Neuronal stem cell (in vitro differentiated cells): ENCODE results near the gene ZNF324.

ENCODE experiments used
- DNase-seq: peaks from one replicate; pipeline ENCODE4 v3.0.0-alpha.2; 2013; ENCODE audit warnings: low spot score
- H2AFZ ChIP-seq: one replicate; pipeline ENCODE4 v1.6.1; 2013; ENCODE audit warnings: mild to moderate bottlenecking, low read length, inconsistent platforms
- H2AK5ac ChIP-seq: 2 replicates; pipeline ENCODE4 v1.6.1; 2013; ENCODE audit warnings: low read depth, mild to moderate bottlenecking, inconsistent platforms, low read length, moderate library complexity, mixed read lengths
- H2BK120ac ChIP-seq: 2 replicates; pipeline ENCODE4 v1.6.1; 2013; ENCODE audit warnings: low read depth, mild to moderate bottlenecking, inconsistent platforms, low read length, moderate library complexity, mixed read lengths
- H2BK12ac ChIP-seq: one replicate; pipeline ENCODE4 v1.6.1; 2013; ENCODE audit warnings: low read length, inconsistent platforms
- H2BK15ac ChIP-seq: 2 replicates; pipeline ENCODE4 v1.6.1; 2013; ENCODE audit warnings: mild to moderate bottlenecking, low read length, inconsistent platforms, mixed read lengths
- H2BK5ac ChIP-seq: one replicate; pipeline ENCODE4 v1.6.1; 2013; ENCODE audit warnings: inconsistent platforms, mild to moderate bottlenecking, low read length, moderate library complexity
- H3K14ac ChIP-seq: one replicate; pipeline ENCODE4 v1.6.1; 2013; ENCODE audit warnings: low read length, inconsistent platforms
- H3K18ac ChIP-seq: 2 replicates; pipeline ENCODE4 v1.6.1; 2013; ENCODE audit warnings: low read length, inconsistent platforms
- H3K23ac ChIP-seq: 2 replicates; pipeline ENCODE4 v1.6.1; 2013; ENCODE audit warnings: low read depth, mild to moderate bottlenecking, mixed read lengths, low read length, inconsistent platforms; ENCODE audit not compliant: poor library complexity
- H3K27ac ChIP-seq: replicated peaks from 3 replicates; pipeline ENCODE4 v1.5.1; 2013; ENCODE audit warnings: low read length, inconsistent platforms
- H3K27me3 ChIP-seq, 3 experiments: 2 replicates each; pipeline ENCODE4 v1.6.1; 2013; ENCODE audit warnings: low read length in 3 of 3, mild to moderate bottlenecking in 2 of 3, inconsistent platforms in 1 of 3, low read depth in 1 of 3, mixed read lengths in 1 of 3, moderate library complexity in 1 of 3; ENCODE audit not compliant: control insufficient read depth in 3 of 3, insufficient read depth in 3 of 3
- H3K36me3 ChIP-seq, 2 donors: replicated peaks in 1 of 2; 2 replicates each; pipeline ENCODE4 v1.6.1; 2013; ENCODE audit warnings: low read length in 2 of 2; ENCODE audit not compliant: control insufficient read depth in 2 of 2, insufficient read depth in 2 of 2
- H3K4ac ChIP-seq: 2 replicates; pipeline ENCODE4 v1.6.1; 2013; ENCODE audit warnings: inconsistent platforms, mild to moderate bottlenecking, low read length, moderate library complexity
- H3K4me1 ChIP-seq, 2 donors: 1 replicate in 1 of 2; 2 replicates in 1 of 2; pipeline ENCODE4 v1.6.1; 2013; ENCODE audit warnings: low read length in 2 of 2, low read depth in 1 of 2; ENCODE audit not compliant: control insufficient read depth in 2 of 2, insufficient read depth in 1 of 2
- H3K4me2 ChIP-seq: one replicate; pipeline ENCODE4 v1.6.1; 2013; ENCODE audit warnings: mild to moderate bottlenecking, low read length, inconsistent platforms; ENCODE audit not compliant: insufficient read depth, poor library complexity, severe bottlenecking
- H3K4me3 ChIP-seq, 2 donors: 2 replicates each; pipeline ENCODE4 v1.5.1; 2013; ENCODE audit warnings: low read length in 2 of 2, mild to moderate bottlenecking in 2 of 2, inconsistent platforms in 1 of 2, moderate library complexity in 1 of 2
- H3K79me1 ChIP-seq: one replicate; pipeline ENCODE4 v1.6.1; 2013; ENCODE audit warnings: low read depth, mild to moderate bottlenecking, inconsistent platforms, low read length, moderate library complexity
- H3K9ac ChIP-seq: one replicate; pipeline ENCODE4 v1.6.1; 2013; ENCODE audit warnings: mild to moderate bottlenecking, low read depth, low read length, inconsistent platforms; ENCODE audit not compliant: poor library complexity
- H3K9me3 ChIP-seq, 2 donors: replicated peaks in 1 of 2; 2 replicates each; pipeline versions ENCODE3 to v1.6.1; 2013; ENCODE audit warnings: low read length in 2 of 2, mild to moderate bottlenecking in 2 of 2, inconsistent platforms in 1 of 2, low read depth in 1 of 2, mixed read lengths in 1 of 2, moderate library complexity in 1 of 2; ENCODE audit not compliant: control insufficient read depth in 2 of 2, insufficient read depth in 1 of 2
- H4K8ac ChIP-seq: one replicate; pipeline ENCODE4 v1.6.1; 2013; ENCODE audit warnings: low read depth, mild to moderate bottlenecking, inconsistent platforms, low read length, moderate library complexity
- H4K91ac ChIP-seq: one replicate; pipeline ENCODE4 v1.6.1; 2013; ENCODE audit warnings: low read length, low read depth, mild to moderate bottlenecking, inconsistent platforms; ENCODE audit not compliant: poor library complexity
- WGBS, 2 donors: extraction: QIAGEN DNeasy Blood & Tissue Kit; methylation state at CpG; one replicate each; pipeline ENCODE4 v1.1.7; 2013; ENCODE audit warnings: missing lambda C conversion rate in 2 of 2, mixed read lengths in 1 of 2; ENCODE audit not compliant: insufficient read length in 2 of 2, insufficient replicate concordance in 1 of 2; ENCODE audit errors: extremely low coverage in 2 of 2; 5-methylcytosine and 5-hydroxymethylcytosine counted together

Gene ZNF324

GRCh38 chr19:58514564-58515022, 47.7 kb downstream of the ZNF324 start:
- H3K4me3 ChIP-seq: peak overlapping the region in 1 of 2 donors; percentile 74

GRCh38 chr19:58515259-58515658, 48.4 kb downstream of the ZNF324 start:
- H3K4ac ChIP-seq: no peak overlapping the region
- H4K91ac ChIP-seq: no peak overlapping the region
- H3K4me2 ChIP-seq: peak overlapping the region; percentile 11
- H2BK15ac ChIP-seq: no peak overlapping the region
- H3K27ac ChIP-seq: no peak overlapping the region
- no peaks in the 10 kb centered on the region for H3K27me3 ChIP-seq
- H3K14ac ChIP-seq: no peak overlapping the region
- H3K23ac ChIP-seq: no peak overlapping the region
- H2BK12ac ChIP-seq: no peak overlapping the region
- H2AFZ ChIP-seq: no peak overlapping the region
- no peak overlapping the region for H2AK5ac ChIP-seq
- peaks cover 14% of the 10 kb centered on the region for H3K79me1 ChIP-seq
- H2BK5ac ChIP-seq: no peak overlapping the region
- no peak overlapping the region for H3K9ac ChIP-seq
- H3K4me1 ChIP-seq: peaks cover 8 to 17% of the 10 kb centered on the region in 2 donors
- DNase-seq: no peak
- peaks cover 24 to 43% of the 10 kb centered on the region in 2 donors for H3K36me3 ChIP-seq
- H3K9me3 ChIP-seq: no peaks in the 10 kb centered on the region
- no peak overlapping the region for H2BK120ac ChIP-seq
- H3K4me3 ChIP-seq: no peak overlapping the region
- H3K18ac ChIP-seq: no peak overlapping the region
- WGBS, 2 donors: no CpG with 5 or more reads among the region's 2 CpGs
- no peak overlapping the region for H4K8ac ChIP-seq

More at GRCh38 chr19:58514564-58515022, 47.7 kb downstream of the ZNF324 start:
- Histone ChIP-seq H3K4me2 (peak overlapping the region; percentile 54), H3K9me3 (no peaks in the 10 kb centered on the region), H3K27me3 (no peaks in the 10 kb centered on the region), H2BK120ac (no peak overlapping the region), H3K27ac (no peak overlapping the region), H2BK12ac (no peak overlapping the region), H3K18ac (peak overlapping the region; percentile 80), H2BK15ac (no peak overlapping the region), H3K9ac (peak overlapping the region; percentile 86), H3K4me1 (peaks cover 8 to 17% of the 10 kb centered on the region in 2 donors), H3K14ac (no peak overlapping the region), H3K36me3 (peaks cover 24 to 45% of the 10 kb centered on the region in 2 donors), H3K4ac (no peak overlapping the region), H2AFZ (no peak overlapping the region), H3K23ac (no peak overlapping the region), H4K91ac (no peak overlapping the region), H3K79me1 (peaks cover 14% of the 10 kb centered on the region), H2BK5ac (peak overlapping the region; percentile 8), H4K8ac (peak overlapping the region; percentile 95), H2AK5ac (peak overlapping the region; percentile 49)
- WGBS, 2 donors: no CpG with 5 or more reads among the region's 3 CpGs
- no peak for DNase-seq

- Histone ChIP-seq H3K9ac (no peak overlapping the region), H4K91ac (no peak overlapping the region), H3K79me1 (peaks cover 14% of the 10 kb centered on the region), H2BK12ac (no peak overlapping the region), H2AFZ (no peak overlapping the region), H3K14ac (no peak overlapping the region), H2BK120ac (no peak overlapping the region), H3K4me1 (peaks cover 9 to 17% of the 10 kb centered on the region in 2 donors), H3K9me3 (no peaks in the 10 kb centered on the region), H3K23ac (no peak overlapping the region), H2BK15ac (no peak overlapping the region), H3K4me3 (no peak overlapping the region), H2AK5ac (peak overlapping the region; percentile 54), H4K8ac (no peak overlapping the region), H3K27ac (no peak overlapping the region), H3K27me3 (no peaks in the 10 kb centered on the region), H3K4ac (no peak overlapping the region), H3K4me2 (no peak overlapping the region), H2BK5ac (no peak overlapping the region), H3K36me3 (peaks cover 24 to 43% of the 10 kb centered on the region in 2 donors), H3K18ac (no peak overlapping the region)
- no peak for DNase-seq
- WGBS, 2 donors: no CpG with 5 or more reads among the region's 25 CpGs
Measured at GRCh38 chr19:58516246-58516836, 49.5 kb downstream of the ZNF324 start.

GRCh38 chr19:58516964-58517833, 50.3 kb downstream of the ZNF324 start:
- Histone ChIP-seq H3K23ac (peak overlapping the region; percentile 63), H2AK5ac (peak overlapping the region; percentile 54), H3K4me2 (no peak overlapping the region), H3K27ac (no peak overlapping the region), H2BK120ac (no peak overlapping the region), H3K27me3 (no peaks in the 10 kb centered on the region), H3K4ac (no peak overlapping the region), H4K91ac (no peak overlapping the region), H2AFZ (no peak overlapping the region), H2BK5ac (no peak overlapping the region), H3K4me3 (peak overlapping the region; percentile 12 to 27), H3K14ac (peak overlapping the region; percentile 8), H3K36me3 (peaks cover 24 to 43% of the 10 kb centered on the region in 2 donors), H4K8ac (no peak overlapping the region), H3K9ac (peak overlapping the region; percentile 21), H3K79me1 (peaks cover 14% of the 10 kb centered on the region), H3K4me1 (peaks cover 9 to 17% of the 10 kb centered on the region in 2 donors), H3K18ac (no peak overlapping the region), H3K9me3 (no peaks in the 10 kb centered on the region), H2BK12ac (no peak overlapping the region), H2BK15ac (no peak overlapping the region)
- no peak for DNase-seq
- no CpG with 5 or more reads among the region's 65 CpGs for WGBS, 2 donors
